ENCODE results near the gene MTMR12.
"Not testable (repeated sequence)": the region's sequence is repeated elsewhere in the genome, so short reads cannot be mapped to it uniquely, and the experiment has no call there.

DNA sequence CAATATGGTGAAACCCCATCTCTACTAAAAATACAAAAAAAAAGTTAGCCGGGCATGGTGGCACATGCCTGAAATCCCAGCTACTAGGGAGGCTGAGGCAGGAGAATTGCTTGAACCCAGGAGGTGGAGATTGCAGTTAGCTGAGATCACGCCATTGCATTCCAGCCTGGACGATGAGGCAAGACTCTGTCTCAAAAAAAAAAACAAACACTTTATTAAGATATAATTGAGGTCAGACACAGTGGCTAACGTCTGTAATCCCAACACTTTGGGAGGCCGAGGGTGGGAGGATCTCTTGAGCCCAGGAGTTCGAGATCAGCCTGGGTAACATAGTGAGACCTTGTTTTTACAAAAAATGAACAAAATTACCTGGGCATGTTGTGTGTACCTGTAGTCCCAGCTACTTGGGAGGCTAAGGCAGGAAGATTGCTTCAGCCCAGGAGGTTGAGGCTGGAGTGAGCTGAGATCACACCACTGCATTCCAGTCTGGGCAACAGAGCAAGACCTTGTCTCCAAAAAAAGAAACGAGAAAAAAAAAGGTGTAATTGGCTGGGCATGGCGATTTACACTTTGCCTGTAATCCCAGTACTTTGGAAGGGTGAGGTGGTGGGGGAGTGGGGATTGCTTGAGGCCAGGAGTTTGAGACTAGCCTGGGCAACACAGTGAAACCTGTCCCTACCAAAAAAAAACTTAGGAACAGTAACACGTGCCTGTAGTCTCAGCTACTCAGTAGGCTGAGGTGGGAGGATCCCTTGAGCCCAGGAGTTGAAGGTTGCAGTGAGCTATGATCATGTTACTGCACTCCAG is 16.6 kb downstream of the MTMR12 start:
- TF ChIP-seq, protein P1, sequence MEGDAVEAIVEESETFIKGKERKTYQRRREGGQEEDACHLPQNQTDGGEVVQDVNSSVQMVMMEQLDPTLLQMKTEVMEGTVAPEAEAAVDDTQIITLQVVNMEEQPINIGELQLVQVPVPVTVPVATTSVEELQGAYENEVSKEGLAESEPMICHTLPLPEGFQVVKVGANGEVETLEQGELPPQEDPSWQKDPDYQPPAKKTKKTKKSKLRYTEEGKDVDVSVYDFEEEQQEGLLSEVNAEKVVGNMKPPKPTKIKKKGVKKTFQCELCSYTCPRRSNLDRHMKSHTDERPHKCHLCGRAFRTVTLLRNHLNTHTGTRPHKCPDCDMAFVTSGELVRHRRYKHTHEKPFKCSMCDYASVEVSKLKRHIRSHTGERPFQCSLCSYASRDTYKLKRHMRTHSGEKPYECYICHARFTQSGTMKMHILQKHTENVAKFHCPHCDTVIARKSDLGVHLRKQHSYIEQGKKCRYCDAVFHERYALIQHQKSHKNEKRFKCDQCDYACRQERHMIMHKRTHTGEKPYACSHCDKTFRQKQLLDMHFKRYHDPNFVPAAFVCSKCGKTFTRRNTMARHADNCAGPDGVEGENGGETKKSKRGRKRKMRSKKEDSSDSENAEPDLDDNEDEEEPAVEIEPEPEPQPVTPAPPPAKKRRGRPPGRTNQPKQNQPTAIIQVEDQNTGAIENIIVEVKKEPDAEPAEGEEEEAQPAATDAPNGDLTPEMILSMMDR (optimal IDR thresholded peaks at IDR 0.05 in 1 of 3, IDR thresholded peaks at IDR 0.05 in 1 of 3, conservative IDR thresholded peaks at IDR 0.05 in 1 of 3; ENCODE audit: extremely low read depth in 1 of 3, insufficient read depth in 2 of 3, low read length in 3 of 3): not testable (repeated sequence)
- not testable (repeated sequence) for TF ChIP-seq EZH2 (IDR thresholded peaks at IDR 0.05; ENCODE audit: low read length)
